IMR-90 (cell line): ENCODE measurements around the gene JPH3.

Source experiments
- POLR2A ChIP-seq: IDR thresholded peaks from 2 replicates; pipeline ENCODE4 v1.6.1; 2012; ENCODE audit warnings: mild to moderate bottlenecking, low read depth, low read length
- RFX5 ChIP-seq: IDR thresholded peaks from 2 replicates; pipeline ENCODE4 v1.8.0; 2012; ENCODE audit warnings: low read depth, mild to moderate bottlenecking, low read length, moderate library complexity
- TF ChIP-seq, protein P1 (sequence below): conservative IDR thresholded peaks from 2 replicates; pipeline ENCODE4 v1.5.1; 2012; ENCODE audit warnings: mild to moderate bottlenecking, low read depth, low read length, improper control_type of control experiment

DNA sequence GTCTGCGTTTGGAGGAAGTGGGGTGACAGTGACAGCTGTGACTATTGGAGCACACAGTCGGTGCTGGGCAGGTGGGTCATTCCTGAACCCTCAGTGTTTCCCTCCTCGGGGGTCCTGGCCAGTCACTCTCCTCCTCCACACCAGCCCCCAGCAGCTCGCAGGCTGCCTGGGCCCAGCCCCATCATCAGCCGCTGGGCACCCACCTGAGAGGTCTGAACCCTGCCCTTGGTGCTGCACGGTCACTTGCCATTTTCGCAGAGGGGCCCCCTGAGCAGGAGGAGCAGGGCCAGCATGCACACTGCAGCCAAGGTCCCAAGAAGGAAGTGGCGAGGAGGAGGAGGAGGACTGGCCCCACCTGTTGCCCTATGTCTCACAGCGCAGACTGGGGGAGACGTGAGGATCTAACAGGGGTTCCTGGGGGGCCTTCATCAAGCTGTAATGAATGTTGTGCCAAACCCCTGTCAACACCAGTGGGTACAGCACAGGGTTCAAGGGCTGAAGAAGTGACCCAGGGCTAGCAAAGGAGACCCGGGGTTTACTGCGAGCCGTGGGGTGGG lies 23.0 kb downstream of the JPH3 start:
- TF ChIP-seq RFX5 (no peak), POLR2A (no peak)
- TF ChIP-seq, protein P1, sequence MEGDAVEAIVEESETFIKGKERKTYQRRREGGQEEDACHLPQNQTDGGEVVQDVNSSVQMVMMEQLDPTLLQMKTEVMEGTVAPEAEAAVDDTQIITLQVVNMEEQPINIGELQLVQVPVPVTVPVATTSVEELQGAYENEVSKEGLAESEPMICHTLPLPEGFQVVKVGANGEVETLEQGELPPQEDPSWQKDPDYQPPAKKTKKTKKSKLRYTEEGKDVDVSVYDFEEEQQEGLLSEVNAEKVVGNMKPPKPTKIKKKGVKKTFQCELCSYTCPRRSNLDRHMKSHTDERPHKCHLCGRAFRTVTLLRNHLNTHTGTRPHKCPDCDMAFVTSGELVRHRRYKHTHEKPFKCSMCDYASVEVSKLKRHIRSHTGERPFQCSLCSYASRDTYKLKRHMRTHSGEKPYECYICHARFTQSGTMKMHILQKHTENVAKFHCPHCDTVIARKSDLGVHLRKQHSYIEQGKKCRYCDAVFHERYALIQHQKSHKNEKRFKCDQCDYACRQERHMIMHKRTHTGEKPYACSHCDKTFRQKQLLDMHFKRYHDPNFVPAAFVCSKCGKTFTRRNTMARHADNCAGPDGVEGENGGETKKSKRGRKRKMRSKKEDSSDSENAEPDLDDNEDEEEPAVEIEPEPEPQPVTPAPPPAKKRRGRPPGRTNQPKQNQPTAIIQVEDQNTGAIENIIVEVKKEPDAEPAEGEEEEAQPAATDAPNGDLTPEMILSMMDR: no peak
